ENCODE results near the gene ACTN1.

- TF ChIP-seq CTCF (IDR thresholded peaks at IDR 0.05) (no peak), FOXJ3 (CRISPR knock-in tag; IDR thresholded peaks at IDR 0.05) (no peak)
These were observed 80.7 kb downstream of the ACTN1 start for GRCh38 chr14:68898248-68899032.
